Stimulated activated CD8-positive, alpha-beta memory T cell treated with anti-CD3 and anti-CD28 coated beads, Interleukin-7, amount 100 ng/mL, for 24 hours (primary cell): ENCODE measurements around the gene MXI1.
"Not testable (repeated sequence)": the region's sequence is repeated elsewhere in the genome, so short reads cannot be mapped to it uniquely, and the experiment has no call there.

Source experiments
- DNase-seq: peaks from one replicate; pipeline ENCODE4 v3.0.0-alpha.2; 2020; ENCODE audit warnings: low read depth

MXI1 gene

DNA sequence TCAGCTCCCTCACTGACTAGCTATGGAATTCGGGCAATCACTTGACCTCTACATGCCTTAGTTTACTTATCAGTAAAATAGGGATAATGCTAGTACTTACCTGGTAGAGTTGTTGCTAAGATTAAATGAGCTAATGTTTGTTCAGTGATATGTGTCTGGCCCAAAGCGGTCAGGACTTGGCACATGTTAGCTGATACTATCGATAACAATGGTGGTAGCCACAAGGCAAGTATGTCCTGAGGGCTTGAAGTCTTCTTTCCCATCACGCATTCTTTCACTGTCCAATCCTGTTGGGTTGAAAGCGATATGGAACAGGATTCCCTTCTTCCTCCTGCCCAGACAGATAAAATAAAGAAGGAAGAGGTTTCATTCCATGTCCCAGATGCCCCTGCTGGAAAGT, 25.5 kb upstream of the MXI1 start:
- no peak for DNase-seq

- no peak for DNase-seq
Observed at GRCh38 chr10:110184398-110184797, 23.0 kb upstream of the MXI1 start.

DNA sequence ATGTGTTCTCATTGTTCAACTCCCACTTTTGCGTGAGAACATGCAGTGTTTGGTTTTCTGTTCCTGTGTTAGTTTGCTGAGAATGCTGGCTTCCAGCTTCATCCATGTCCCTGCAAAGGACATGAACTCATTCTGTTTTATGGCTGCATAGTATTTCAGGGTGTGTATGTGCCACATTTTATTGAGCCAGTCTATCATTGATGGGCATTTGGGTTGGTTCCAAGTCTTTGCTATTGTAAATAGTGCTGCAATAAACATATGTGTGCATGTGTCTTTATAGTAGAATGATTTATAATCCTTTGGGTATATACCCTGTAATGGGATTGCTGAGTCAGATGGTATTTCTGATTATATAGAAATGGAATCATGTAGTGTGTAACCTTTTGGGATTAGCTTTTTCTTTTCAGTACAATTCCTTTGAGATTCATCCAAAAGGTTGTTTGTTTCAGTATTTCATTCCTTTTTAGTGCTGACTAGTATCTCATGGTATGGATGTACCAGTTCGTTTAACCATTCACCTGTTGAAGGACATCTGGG, 21.7 kb upstream of the MXI1 start:
- not testable (repeated sequence) for DNase-seq

GRCh38 chr10:110190170-110190569, 17.2 kb upstream of the MXI1 start:
- DNase-seq = no peak

GRCh38 chr10:110192552-110192951, 14.9 kb upstream of the MXI1 start:
- DNase-seq = no peak

- DNase-seq = no peak
Observed at GRCh38 chr10:110200503-110200902, 6.9 kb upstream of the MXI1 start.

DNA sequence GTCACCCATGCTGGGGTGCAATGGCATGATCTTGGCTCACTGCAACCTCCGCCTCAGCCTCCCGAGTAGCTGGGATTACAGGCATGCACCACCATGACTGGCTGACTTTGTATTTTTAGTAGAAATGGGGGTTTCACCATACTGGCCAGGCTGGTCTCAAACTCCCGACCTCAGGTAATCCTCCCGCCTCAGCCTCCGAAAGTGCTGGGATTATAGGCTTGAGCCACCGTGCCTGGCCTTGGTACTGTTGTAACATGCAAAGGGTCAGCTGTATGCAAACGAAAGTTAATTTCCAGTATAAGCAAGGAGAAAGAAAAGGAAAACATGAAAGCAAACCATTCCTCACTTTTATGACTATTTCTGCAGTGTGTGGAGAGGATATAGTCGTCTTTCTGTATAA, 6.4 kb upstream of the MXI1 start:
- DNase-seq = not testable (repeated sequence)

DNA sequence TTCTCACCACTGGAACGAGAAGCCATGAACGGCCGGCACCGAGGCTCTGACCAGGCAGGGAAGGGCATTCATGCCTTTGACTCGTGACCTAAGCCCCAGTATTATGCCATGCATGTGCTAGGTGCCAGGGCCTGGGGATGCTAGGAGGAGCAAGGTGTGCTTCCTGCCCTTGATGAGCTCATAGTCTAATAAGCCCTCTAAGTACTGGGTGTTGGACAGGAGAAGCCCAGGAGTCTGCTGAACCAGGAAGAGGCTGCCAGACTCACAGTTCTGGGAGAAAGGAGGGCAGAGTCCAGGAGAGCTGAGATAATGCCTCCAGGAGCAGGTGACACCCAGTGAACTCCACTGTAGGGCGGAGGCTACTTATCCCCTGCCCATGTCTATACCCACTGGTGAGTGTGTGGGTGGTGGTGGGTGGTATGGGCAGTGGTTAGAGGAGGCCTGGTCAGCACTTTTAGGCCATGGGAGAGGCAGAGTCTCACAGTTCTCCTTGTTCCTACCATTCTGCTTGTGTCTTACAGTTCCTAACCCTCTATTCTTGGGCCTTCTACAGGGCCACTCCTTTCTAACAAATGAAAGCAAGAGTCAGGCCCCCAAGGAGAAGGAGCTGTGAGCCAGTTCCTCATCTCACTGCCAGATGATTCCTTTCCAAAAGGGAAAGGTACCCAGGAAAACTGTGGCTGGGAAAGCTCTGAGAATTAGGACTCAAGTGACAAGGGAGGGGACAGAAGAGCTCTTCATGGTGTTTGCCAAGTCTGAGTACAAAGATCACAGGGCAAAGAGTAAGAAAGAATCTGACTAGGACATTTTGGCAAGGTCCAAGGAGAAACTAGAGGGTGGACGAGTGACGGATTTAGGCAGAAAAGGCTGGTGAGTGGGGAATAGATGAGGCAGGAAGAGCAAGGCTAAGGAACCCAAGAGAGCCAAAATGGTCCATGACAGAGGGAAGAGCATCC, 3.6 kb upstream of the MXI1 start:
- DNase-seq = no peak

- no peak for DNase-seq
Observed at GRCh38 chr10:110205051-110205675, 2.2 kb upstream of the MXI1 start.

GRCh38 chr10:110207805-110208613, 604 bp downstream of the MXI1 start:
- DNase-seq = no peak

- DNase-seq = no peak
Observed at GRCh38 chr10:110208614-110209453, 1.4 kb downstream of the MXI1 start.

DNA sequence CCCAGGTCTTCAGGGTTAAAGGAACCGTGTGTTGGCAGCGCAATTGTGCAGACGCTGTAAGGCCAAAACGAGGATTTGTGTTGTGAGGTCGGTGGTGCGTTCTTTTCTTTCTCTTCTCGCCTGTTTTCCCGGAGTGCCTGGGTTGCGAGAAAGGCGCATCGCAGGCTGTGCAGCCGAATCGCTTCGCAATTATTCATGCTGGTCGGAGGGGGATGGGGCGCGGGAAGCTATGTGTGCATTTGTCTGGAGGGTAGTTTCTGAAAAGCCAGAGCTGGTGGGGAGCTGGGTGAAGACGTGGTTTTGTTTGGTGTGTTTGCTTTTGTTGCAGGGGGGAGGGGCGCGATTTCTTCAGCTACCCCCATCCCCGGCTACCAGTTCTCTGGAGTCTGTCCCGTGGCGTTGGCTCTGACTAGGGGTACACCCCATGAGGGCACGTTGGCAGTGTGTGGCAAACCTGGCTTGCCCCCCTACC, 2.1 kb downstream of the MXI1 start:
- DNase-seq = peak; percentile 27

DNA sequence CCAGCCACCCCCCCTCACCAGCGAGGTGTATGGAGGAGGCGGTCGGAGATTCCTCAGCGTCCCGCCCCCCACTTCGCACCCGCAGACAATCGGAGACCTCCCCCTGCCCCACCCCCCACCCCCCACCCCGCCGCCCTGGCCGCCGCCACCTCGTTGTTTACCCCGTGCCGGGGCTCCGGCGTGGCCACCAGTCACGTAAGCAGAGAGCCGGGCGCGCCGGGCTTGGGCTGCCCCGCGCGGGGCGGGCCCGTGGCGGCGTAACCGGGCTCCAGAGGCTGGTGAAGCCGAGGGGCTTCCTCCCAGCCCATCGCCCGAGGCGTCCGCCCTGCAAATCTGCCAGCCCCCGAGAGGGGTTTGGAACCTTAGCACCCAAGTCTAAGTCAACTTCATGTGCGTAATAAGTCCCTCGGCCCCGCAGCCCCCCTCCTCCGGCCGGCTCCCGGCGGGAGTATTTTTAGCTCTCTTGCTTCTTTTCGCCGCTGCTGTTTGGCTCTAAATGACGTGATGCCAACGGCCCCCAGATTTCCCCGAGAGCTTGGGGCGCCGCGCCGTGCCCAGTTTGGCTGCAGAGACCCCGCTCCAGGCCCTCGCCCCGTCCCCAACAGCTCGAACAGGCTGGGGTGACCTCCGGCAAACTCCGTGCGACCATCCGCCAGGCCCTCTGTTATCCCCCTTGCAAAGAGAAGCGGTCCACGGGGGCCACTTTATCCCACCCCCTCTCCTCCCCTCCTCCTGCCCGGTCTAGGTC, 2.7 kb downstream of the MXI1 start:
- DNase-seq = no peak

DNA sequence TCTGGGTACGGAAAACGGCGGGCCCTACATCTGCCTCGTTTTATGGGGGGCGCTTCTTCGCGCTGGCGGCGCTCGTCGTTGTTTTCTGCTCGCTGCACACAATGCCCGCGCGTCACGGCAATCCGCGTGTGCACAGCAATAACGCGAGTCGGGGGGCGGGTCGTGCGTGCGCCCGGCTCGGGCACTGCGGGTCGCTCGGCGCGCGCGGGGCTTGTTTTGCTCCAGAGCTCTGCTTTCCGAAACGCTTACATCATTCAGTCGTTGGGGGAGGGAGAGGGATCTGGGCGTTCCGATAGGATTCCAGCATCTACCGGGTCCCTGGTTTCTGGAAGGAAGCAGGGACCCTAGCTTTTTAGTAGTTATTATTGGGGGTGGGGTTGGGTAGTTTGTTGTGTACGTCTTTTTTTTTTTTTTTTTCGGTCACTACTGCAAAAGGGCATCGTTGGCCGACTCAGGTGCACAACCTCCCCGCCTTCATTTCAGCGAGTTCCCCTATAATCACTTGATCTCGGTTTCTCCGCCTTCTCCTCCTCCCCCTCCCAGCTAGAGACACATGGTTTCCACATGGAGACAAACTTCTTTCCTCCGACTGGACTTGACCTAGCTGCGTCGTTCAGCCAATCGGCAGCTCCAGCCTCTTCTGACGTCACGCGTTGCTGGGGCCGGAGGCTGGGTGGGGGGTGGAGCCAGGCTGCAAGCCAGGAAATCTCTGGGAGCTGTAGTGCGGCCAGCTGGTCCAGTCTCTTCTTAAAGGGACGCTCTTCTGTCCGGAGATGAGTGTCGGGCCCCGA, 3.5 kb downstream of the MXI1 start:
- DNase-seq = peak; percentile 78

- DNase-seq = no peak
Observed at GRCh38 chr10:110211465-110211843, 4.0 kb downstream of the MXI1 start.

DNA sequence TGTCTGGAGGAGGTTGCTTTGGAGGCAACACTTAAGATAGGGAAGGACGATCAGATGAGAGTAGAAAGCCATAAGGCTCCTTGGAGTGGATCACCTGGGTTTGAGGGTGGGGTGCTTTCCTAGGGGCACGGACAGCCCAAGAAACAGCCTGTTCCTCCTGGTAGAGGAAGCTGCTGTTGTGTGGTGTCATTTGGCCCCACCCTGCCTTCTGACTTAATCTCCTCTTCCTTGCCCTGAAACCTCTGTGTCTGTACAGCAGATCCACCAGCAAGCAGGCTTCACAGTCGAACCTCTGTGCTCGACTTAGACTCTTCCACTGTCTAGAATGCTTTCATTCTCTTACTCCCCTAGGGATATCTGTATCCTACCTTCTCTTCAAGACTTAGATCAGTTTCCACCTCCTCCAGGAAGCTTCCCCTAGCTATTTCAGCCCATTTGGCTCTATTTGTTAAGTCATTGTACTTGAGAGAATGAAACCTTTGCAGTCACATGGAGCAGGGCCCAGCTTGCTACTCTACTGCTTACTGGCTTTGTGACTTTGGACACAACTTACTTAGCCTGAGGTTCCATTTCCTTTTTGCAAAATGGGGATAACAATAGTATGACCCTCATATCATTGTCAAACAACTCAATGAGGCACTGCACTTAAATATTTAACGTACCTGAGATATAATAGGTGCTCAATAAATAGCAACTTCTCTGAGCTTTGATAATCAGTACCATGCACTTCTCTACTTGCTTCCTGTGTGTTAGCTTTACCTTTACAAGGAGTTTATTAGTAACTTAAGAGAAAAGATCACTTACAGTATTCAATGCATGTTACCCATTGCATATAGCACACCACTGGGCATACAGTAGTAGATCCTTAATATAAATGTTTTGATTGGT, 5.0 kb downstream of the MXI1 start:
- no peak for DNase-seq

DNA sequence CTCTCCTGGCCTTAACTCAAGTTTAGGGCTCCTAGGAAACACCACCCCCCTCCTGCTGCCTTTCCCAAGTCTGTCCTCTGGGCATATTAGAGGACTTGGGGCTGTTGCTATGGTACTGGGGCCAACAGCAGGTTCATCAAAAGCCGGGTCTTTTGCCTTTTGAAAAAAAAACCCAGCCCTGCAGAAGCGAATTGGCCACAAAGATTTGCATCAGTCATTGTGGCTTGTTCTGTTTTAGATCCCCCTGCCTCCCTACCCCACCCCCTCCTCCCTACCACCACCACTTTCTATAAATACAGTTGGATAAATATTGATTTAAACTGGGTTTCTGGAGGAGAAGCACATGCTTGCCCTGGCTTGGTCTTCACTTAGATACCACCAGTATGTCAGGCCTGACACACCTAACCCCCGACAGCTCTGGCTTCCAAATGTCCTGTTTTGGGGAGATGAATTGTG, 7.0 kb downstream of the MXI1 start:
- no peak for DNase-seq
